Right forelimb (tissue), 1 donor: ENCODE data around the gene CEP135.
"Not testable (repeated sequence)": the region's sequence is repeated elsewhere in the genome, so short reads cannot be mapped to it uniquely, and the experiment has no call there.

Source experiments
- DNase-seq: peaks from one replicate; pipeline ENCODE4 v3.0.0-alpha.2; 2018

Gene CEP135

GRCh38 chr4:55947912-55948725 is 626 bp upstream of the CEP135 start:
- DNase-seq, result no peak

- no peak for DNase-seq
Measured at GRCh38 chr4:55949482-55949802, 697 bp downstream of the CEP135 start.

- no peak for DNase-seq
Measured at GRCh38 chr4:55951191-55951922, 2.6 kb downstream of the CEP135 start.

GRCh38 chr4:55955710-55956109 is 7.0 kb downstream of the CEP135 start:
- no peak for DNase-seq

- no peak for DNase-seq
Measured at GRCh38 chr4:55959655-55960054, 10.9 kb downstream of the CEP135 start.

GRCh38 chr4:55964046-55964445 is 15.3 kb downstream of the CEP135 start:
- no peak for DNase-seq

- no peak for DNase-seq
Measured at GRCh38 chr4:55965585-55965984, 16.8 kb downstream of the CEP135 start.

- not testable (repeated sequence) for DNase-seq
Measured at GRCh38 chr4:55966324-55966723, 17.6 kb downstream of the CEP135 start.

- DNase-seq, result no peak
Measured at GRCh38 chr4:55967376-55967775, 18.6 kb downstream of the CEP135 start.

GRCh38 chr4:55973650-55974049 is 24.9 kb downstream of the CEP135 start:
- no peak for DNase-seq

- DNase-seq, result no peak
Measured at GRCh38 chr4:55977811-55978210, 29.1 kb downstream of the CEP135 start.

- no peak for DNase-seq
Measured at GRCh38 chr4:55979562-55979961, 30.8 kb downstream of the CEP135 start.

- DNase-seq, result no peak
Measured at GRCh38 chr4:55980725-55981124, 32.0 kb downstream of the CEP135 start.

GRCh38 chr4:55982976-55983375 is 34.2 kb downstream of the CEP135 start:
- no peak for DNase-seq

GRCh38 chr4:55989766-55990165 is 41.0 kb downstream of the CEP135 start:
- no peak for DNase-seq

GRCh38 chr4:55993994-55994663 is 45.4 kb downstream of the CEP135 start:
- no peak for DNase-seq

- DNase-seq, result no peak
Measured at GRCh38 chr4:55996646-55997045, 47.9 kb downstream of the CEP135 start.

GRCh38 chr4:56003606-56004005 is 54.9 kb downstream of the CEP135 start:
- DNase-seq, result no peak

GRCh38 chr4:56004235-56004634 is 55.5 kb downstream of the CEP135 start:
- DNase-seq, result no peak

- DNase-seq, result no peak
Measured at GRCh38 chr4:56007154-56007553, 58.4 kb downstream of the CEP135 start.

- no peak for DNase-seq
Measured at GRCh38 chr4:56008206-56008605, 59.5 kb downstream of the CEP135 start.

GRCh38 chr4:56026596-56026995 is 77.9 kb downstream of the CEP135 start:
- no peak for DNase-seq

GRCh38 chr4:56028165-56028564 is 79.4 kb downstream of the CEP135 start:
- DNase-seq, result no peak
